Adrenal gland (tissue), 12 donors: ENCODE measurements around the gene AHNAK2. TPM values are rescaled to one million over a fixed set of nuclear protein-coding genes. Genes with fewer than 3 reads are reported as not detected.

Experiments
- DNase-seq, 7 donors: peaks; one replicate each; pipeline ENCODE4 v3.0.0-alpha.2; 2019 to 2020
- H3K27ac ChIP-seq, 5 donors: fragments of 200-600 bp; sonication (generic) in 4 of 5; 1 replicate in 3 of 5; 2 replicates in 2 of 5; pipeline versions ENCODE4 v1.5.1 to v1.8.0; 2016 to 2020; ENCODE audit warnings: mild to moderate bottlenecking in 1 of 5
- H3K27me3 ChIP-seq: fragments of 200-600 bp; 2 replicates; pipeline ENCODE4 v1.8.0; 2021
- H3K36me3 ChIP-seq, 2 donors: fragments of 200-600 bp; replicated peaks in 1 of 2; 1 replicate in 1 of 2; 2 replicates in 1 of 2; pipeline versions ENCODE4 v1.5.1 to v1.8.0; 2018 to 2022
- H3K4me1 ChIP-seq, 2 donors: fragments of 200-600 bp; replicated peaks in 1 of 2; 1 replicate in 1 of 2; 2 replicates in 1 of 2; pipeline versions ENCODE4 v1.5.1 to v1.8.0; 2018 to 2021
- H3K4me3 ChIP-seq, 4 donors: fragments of 200-600 bp; sonication (generic) in 3 of 4; one replicate each; pipeline ENCODE4 v1.5.1; 2016 to 2018
- H3K9me3 ChIP-seq, 3 donors: fragments of 200-600 bp; sonication (generic) in 1 of 3; replicated peaks in 1 of 3; 1 replicate in 2 of 3; 2 replicates in 1 of 3; pipeline versions ENCODE4 v1.5.1 to v1.8.0; 2016 to 2021
- CTCF ChIP-seq, 6 experiments: fragments of 450-650 bp in 4 of 6; fragments of 200-600 bp in 2 of 6; sonication (generic) in 1 of 6; IDR thresholded peaks; 1 replicate in 5 of 6; 2 replicates in 1 of 6; pipeline versions ENCODE4 v1.5.1 to v1.8.0; 2016 to 2021; ENCODE audit warnings: antibody characterized with exemption in 6 of 6, mild to moderate bottlenecking in 2 of 6, moderate library complexity in 1 of 6
- POLR2A ChIP-seq, 2 donors: fragments of 450-650 bp; IDR thresholded peaks; one replicate each; pipeline ENCODE4 v1.6.1; 2017; ENCODE audit warnings: antibody characterized with exemption in 2 of 2, mild to moderate bottlenecking in 2 of 2, moderate library complexity in 1 of 2
- WGBS, 4 donors: extraction: QIAGEN DNeasy Blood & Tissue Kit in 2 of 4; methylation state at CpG; one replicate each; pipeline versions ENCODE4 v1.1.5 to v1.1.7; 2013 to 2017; 5-methylcytosine and 5-hydroxymethylcytosine counted together
- intact Hi-C, 2 donors: fragments of 100-400 bp; cut with DNase I; formaldehyde crosslinking; loops; one replicate each; pipeline versions ENCODE4 v1.14.1 to v1.15.0; 2022 to 2023
- polyA plus RNA-seq, 3 donors: library from polyadenylated mRNA; stranded (reverse); fragments of 200-250 nt in 2 of 3; fragments of 350-450 nt in 1 of 3; fragmentation: Illumina TruSeq in 1 of 3; extraction: RNeasy Lipid Tissue Mini Kit (QIAGEN cat#74804) in 1 of 3; gene quantifications; one replicate each; pipeline ENCODE4 v1.2.3, GENCODE V29; 2013 to 2014
- total RNA-seq, 9 donors: library from RNA; depleted of rRNA in 4 of 9; stranded (reverse); fragments of >200 nt in 4 of 9; fragments of 120-200 nt in 1 of 9; fragmentation: NEBNext Ultra II Directional in 1 of 9; extraction: Animal tissue kit (Norgen Biotek cat#: 25700) in 1 of 9; gene quantifications; one replicate each; pipeline versions ENCODE4 v1.1.0 to v1.2.4, GENCODE V29; 2013 to 2023
- donor health status: healthy with polysubstance abuse.
- donor health status: Bipolar disorder and iron deficiency.
- donor health status: DM: yes; HTN: yes; CAD: no.
- donor health status: DM: no; HTN: no; CAD: no.
- donor health status: DM: no; HTN: no; CAD: no.
- donor health status: DM: yes; HTN: yes; CAD: no.

AHNAK2 gene
- total and polyA plus RNA-seq, 12 donors = 0.67 to 16.0 (median 4.1) TPM

DNA sequence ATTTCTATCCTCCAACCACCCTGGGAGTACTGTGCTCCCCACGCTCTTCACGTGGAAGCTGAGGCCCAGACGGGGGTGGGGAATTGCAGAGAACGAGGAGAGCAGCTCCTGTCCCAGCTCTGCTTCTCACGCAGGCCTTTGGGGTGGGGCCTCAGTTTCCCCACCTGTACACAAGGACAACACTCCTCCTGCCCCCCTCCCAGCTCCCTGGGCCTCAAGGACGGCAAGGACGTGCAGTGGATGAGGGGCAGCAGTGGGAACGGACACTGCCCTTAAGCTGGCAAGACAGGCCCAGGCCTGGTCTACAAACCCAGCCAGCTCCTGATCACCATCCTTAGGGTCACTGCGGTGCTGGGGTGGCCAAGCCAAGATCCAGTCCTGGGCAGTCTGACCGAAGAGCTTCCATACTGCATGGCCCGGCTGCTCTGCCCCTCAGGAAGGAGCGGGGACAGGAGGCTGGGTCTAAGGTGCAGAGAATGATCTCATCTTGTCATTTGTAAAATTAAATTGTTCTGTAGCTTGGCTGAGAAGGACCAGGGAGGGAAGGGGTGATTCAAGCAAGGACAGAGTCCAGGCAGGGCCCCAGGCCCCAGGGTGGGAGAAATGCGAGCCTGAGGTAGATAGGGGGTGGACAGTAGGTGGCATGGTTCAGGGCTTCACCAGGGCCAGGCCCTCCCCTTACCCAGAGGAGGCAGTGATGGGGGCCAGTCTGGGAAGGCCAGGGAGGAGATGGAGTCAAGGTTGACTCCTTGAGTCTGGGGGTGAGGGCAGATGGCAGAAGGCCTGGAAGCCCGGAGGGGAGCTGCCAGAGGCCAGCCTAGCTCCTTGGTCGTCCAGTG lies 6.1 kb upstream of the AHNAK2 start:
- Histone ChIP-seq H3K27ac (peak overlapping the region in 1 of 5 donors; percentile 74), H3K27me3 (no peaks in the 10 kb centered on the region), H3K4me1 (peaks cover 5 to 18% of the 10 kb centered on the region in 2 donors), H3K4me3 (no peak overlapping the region), H3K36me3 (no peaks in the 10 kb centered on the region), H3K9me3 (no peaks in the 10 kb centered on the region)
- WGBS, 4 donors = 84 to 89% (median 88%) methylated on average over 5 to 15 of the region's 15 CpGs
- intact Hi-C loops = loop anchor here in 1 of 2 donors (5.0 kb wide), 1 partner anchor 43 kb away; no protein-coding TSS in a partner anchor
- DNase-seq = no peak
- TF ChIP-seq CTCF (IDR thresholded peaks at IDR 0.05) = no peak

GRCh38 chr14:104983231-104983721 lies 5.1 kb upstream of the AHNAK2 start:
- H3K4me1 ChIP-seq = peaks cover 5 to 18% of the 10 kb centered on the region in 2 donors
- no peak overlapping the region for H3K4me3 ChIP-seq
- no peaks in the 10 kb centered on the region for H3K9me3 ChIP-seq
- no peaks in the 10 kb centered on the region for H3K36me3 ChIP-seq
- no peak overlapping the region for H3K27ac ChIP-seq
- intact Hi-C loops = loop anchor here in 1 of 2 donors (5.0 kb wide), 1 partner anchor 44 kb away; no protein-coding TSS in a partner anchor
- no peak for DNase-seq
- WGBS, 4 donors = 73 to 82% (median 80%) methylated on average over 5 to 12 of the region's 12 CpGs
- no peak for TF ChIP-seq POLR2A (IDR thresholded peaks at IDR 0.05)
- TF ChIP-seq CTCF (IDR thresholded peaks at IDR 0.05) = no peak
- H3K27me3 ChIP-seq = no peaks in the 10 kb centered on the region

DNA sequence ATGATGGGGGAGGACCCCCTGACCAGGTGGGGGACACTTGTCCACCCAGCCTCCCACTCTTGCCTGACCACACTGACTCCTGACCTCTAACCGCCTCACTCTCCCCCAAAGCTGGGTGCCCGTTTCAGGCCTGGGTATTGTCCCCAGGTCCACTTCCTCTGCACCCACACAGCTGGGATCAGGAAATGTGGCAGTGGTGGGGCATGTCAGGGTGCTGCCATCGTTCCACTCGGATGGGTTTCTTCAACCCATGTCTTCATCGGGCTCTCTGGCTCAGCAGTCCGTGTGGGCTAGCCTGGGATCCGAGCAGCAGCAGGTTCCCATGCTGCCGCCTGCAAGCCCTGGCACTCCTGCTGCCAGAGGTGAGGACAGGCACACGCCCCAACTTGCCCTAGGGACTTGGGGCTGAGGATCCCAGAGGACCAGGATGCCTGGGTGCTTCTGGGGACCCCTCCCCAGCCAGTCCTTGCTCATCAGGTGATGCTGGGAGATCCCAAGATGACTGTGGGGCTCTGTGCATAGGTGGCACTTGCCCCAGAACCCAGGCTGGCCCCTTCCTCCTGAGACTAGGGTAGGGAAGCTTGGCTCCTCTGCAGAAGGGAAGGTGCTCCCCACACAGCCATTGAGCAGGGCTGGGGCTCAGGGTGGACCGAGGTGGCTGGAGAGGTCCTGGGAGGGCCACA lies 4.5 kb upstream of the AHNAK2 start:
- H3K4me1 ChIP-seq = peaks cover 8 to 22% of the 10 kb centered on the region in 2 donors
- no peak for TF ChIP-seq CTCF (IDR thresholded peaks at IDR 0.05)
- TF ChIP-seq POLR2A (IDR thresholded peaks at IDR 0.05) = no peak
- no peak overlapping the region for H3K27ac ChIP-seq
- intact Hi-C loops = loop anchor here in 1 of 2 donors (5.0 kb wide), 1 partner anchor 45 kb away; no protein-coding TSS in a partner anchor
- no peak overlapping the region for H3K4me3 ChIP-seq
- no peaks in the 10 kb centered on the region for H3K27me3 ChIP-seq
- H3K36me3 ChIP-seq = no peaks in the 10 kb centered on the region
- DNase-seq = no peak
- no peaks in the 10 kb centered on the region for H3K9me3 ChIP-seq
- WGBS, 4 donors = 84 to 88% (median 86%) methylated on average over 7 to 10 of the region's 10 CpGs
